ENCODE data around the gene NT5DC3.

DNA sequence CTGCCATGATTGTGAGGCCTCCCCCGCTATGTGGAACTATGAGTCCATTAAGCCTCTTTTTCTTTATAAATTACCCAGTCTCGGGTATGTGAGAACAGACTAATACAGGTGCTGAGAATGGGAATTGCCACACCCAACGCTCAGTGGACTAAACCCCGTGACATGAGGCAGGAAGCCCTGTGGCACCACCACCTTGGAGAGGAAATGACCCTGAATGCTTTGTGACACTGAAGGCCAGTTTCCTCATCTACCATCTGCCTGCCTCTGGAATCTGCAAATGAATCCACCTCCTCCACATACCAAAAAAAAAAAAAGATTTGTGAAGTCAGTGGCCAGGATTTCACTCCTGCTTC, 41.6 kb downstream of the NT5DC3 start:
- TF ChIP-seq POLR2A (IDR thresholded peaks at IDR 0.05), result no peak
- TF ChIP-seq, protein P1, sequence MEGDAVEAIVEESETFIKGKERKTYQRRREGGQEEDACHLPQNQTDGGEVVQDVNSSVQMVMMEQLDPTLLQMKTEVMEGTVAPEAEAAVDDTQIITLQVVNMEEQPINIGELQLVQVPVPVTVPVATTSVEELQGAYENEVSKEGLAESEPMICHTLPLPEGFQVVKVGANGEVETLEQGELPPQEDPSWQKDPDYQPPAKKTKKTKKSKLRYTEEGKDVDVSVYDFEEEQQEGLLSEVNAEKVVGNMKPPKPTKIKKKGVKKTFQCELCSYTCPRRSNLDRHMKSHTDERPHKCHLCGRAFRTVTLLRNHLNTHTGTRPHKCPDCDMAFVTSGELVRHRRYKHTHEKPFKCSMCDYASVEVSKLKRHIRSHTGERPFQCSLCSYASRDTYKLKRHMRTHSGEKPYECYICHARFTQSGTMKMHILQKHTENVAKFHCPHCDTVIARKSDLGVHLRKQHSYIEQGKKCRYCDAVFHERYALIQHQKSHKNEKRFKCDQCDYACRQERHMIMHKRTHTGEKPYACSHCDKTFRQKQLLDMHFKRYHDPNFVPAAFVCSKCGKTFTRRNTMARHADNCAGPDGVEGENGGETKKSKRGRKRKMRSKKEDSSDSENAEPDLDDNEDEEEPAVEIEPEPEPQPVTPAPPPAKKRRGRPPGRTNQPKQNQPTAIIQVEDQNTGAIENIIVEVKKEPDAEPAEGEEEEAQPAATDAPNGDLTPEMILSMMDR (IDR thresholded peaks at IDR 0.05), result no peak
